ENCODE measurements around the gene AKAP13. TPM values are rescaled to one million over a fixed set of nuclear protein-coding genes. Genes with fewer than 3 reads are reported as not detected.
"Not testable (repeated sequence)": the region's sequence is repeated elsewhere in the genome, so short reads cannot be mapped to it uniquely, and the experiment has no call there.

AKAP13 gene
- total RNA-seq = 284 TPM
- long read RNA-seq, full-length matches to known transcripts = 2 of 141 reads
- long read RNA-seq, partial matches to known transcripts = 55 of 141 reads
- long read RNA-seq, other reads (novel, unspliced or antisense) = 84 of 141 reads

DNA sequence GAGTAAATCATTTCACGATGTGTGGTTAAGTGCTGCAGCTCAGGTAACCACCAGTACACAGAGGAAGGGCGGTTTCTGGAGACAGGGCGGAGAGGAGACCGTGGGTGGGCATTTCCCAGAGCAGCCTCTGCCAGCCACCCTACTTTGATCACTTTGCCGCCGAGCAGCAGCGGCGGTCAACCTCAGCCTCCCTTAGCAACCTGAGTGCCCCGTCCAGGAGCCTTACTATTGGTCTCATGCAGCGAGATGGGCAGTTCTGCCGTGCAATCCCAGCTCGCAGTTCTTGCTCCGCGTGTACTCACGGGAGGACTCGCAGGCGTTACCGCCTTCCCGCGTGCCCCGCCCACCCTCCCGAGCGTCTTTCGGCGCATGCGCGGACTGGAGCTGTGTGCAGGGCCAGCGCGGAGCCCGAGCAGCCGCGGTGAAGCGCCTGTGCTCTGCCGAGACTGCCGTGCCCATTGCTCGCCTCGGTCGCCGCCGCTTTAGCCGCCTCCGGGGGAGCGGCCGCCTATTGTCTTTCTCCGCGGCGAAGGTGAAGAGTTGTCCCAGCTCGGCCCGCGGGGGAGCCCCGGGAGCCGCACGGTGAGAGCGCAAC lies at the start of gene AKAP13:
TSS of gene AKAP13 (plus strand) at position 387 of the 595 bp plus-strand sequence. CDS start 105,118 bp downstream, outside the sequence.
- DNase-seq = peak; percentile 98
- ATAC-seq = peak; percentile 93
- intact Hi-C loops (cut with micrococcal nuclease) = no loop called here

DNA sequence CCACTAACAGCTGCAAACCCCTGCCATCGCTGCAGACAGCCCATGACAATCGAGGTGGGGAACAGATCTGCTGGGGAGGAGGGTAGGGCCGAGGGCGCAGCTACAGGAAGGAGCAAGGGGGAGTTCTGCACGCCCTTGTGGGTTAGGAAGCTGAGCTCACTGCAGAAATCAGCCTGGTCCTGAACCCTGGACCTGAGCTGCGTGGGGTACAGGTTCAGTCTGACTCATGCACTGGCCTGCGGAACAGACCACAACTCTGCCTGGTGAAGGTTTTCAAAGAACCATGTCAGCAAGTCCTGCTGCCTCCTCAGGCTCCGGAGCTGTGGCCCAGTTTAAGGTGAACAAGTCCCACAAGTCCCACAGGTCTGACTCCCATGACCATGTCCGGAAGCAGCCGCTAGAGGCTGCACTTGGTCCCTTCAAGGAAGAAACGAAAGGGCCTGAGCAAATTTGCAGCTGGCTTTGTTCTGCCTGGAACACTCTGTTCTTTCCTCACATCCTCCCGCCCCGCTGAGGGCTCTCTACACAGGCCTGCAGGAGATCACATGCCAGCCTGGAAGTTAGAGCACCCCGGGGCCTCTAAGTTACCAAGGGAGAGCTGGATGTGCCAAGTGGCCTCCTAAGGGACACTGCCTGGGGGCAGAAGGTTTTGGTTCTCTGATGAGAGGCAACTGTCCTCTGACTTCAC lies 49.4 kb upstream of the AKAP13 start:
- intact Hi-C loops (cut with micrococcal nuclease) = no loop called here
- peak; percentile 93 for DNase-seq
- peak; percentile 94 for ATAC-seq

DNA sequence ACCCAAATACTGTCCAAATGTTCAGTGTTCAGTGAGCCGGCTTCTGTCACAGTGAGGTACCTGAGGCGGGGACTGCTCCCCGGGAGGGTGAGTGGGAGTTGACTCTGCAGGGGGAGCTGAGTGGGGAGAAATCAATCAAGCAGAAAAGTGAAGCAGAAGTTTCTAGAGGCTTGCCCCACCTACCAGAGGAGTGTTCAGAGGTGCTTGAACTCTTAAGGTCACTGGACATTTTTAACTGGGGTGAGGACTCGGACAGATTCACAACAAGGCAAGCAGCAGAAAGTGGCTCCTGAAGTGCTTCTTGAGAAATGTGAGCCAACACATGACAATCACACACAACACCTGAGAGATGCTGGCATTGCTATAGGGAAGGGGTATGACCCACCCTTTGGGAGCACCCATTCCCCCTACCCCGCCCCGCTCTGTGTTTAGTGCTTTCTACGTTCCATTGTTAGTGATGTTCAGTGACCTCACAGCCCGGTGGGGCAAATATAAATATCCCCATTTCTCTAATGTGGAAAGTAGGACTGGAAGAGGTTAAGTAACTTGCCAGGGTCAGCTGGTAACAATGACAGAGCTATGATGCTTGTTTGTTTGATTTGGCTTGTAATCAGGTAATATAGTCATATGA lies 48.6 kb upstream of the AKAP13 start:
- DNase-seq (no peak), ATAC-seq (peak; percentile 0)
- intact Hi-C loops (cut with micrococcal nuclease) = no loop called here

DNA sequence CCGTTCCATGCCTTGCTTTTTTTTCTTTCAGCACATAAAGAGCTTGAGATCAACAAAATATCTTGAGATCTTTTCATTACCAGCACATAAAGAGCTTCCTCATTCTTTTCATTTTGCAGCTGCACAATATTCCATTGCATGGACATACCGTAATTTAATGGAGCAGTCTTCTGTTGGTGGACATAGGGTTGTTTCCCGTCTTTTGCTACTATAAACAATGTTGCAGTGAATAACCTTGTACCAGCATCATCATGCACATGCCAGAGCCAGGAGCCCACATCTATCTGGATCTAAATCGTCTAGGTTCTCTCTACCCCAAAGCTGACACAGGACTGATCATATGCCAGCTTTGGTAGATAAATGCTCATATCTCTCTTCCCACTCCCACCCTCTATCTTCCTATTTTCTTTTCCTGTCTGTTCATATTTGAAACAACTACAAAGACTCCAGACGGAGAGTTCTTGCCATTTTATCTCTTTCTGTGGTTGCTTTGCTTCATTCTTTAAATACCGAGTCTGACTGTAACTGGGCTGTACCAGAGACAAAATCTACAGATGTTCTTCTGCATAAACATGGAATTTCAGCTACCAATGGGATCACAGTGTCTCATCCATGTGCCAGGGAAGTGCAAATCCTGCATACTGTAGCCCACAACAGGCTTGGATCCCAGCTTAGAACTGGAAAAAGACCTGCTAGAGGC lies 47.1 kb upstream of the AKAP13 start:
- DNase-seq = no peak
- no peak for ATAC-seq
- intact Hi-C loops (cut with micrococcal nuclease) = no loop called here

- ATAC-seq (no peak), DNase-seq (no peak)
- intact Hi-C loops (cut with micrococcal nuclease) = no loop called here
Measured at GRCh38 chr15:85334241-85334640, 46.2 kb upstream of the AKAP13 start.

- ATAC-seq = no peak
- DNase-seq = no peak
- intact Hi-C loops (cut with micrococcal nuclease) = no loop called here
Measured at GRCh38 chr15:85335193-85335942, 45.0 kb upstream of the AKAP13 start.

- peak; percentile 92 for ATAC-seq
- intact Hi-C loops (cut with micrococcal nuclease) = no loop called here
Measured at GRCh38 chr15:85336880-85337279, 43.5 kb upstream of the AKAP13 start.

GRCh38 chr15:85337425-85338074 lies 42.9 kb upstream of the AKAP13 start:
- peak; percentile 52 for ATAC-seq
- intact Hi-C loops (cut with micrococcal nuclease) = no loop called here
- no peak for DNase-seq

More at GRCh38 chr15:85336880-85337279, 43.5 kb upstream of the AKAP13 start:
- peak; percentile 50 for DNase-seq

GRCh38 chr15:85340321-85340665 lies 40.1 kb upstream of the AKAP13 start:
- ATAC-seq (no peak), DNase-seq (no peak)
- intact Hi-C loops (cut with micrococcal nuclease) = no loop called here

DNA sequence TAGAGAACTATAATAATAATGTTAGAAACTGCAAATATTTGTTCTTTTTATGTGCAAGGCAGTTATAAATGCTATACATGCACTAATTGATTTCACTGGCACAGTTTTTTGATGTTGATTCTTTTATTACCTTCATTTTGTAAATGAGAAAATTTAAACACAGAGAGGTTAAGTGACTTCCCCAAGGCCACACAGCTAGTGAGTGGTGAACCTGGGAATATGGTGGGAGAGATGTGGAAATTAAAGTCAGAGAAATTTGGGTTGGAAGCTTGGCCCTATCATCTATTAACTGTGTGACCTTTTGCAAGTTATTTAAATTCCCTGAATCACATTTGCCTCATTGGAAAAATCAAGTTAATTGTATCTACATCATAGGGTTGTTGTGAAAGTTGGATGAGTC lies 39.6 kb upstream of the AKAP13 start:
- DNase-seq = no peak

DNA sequence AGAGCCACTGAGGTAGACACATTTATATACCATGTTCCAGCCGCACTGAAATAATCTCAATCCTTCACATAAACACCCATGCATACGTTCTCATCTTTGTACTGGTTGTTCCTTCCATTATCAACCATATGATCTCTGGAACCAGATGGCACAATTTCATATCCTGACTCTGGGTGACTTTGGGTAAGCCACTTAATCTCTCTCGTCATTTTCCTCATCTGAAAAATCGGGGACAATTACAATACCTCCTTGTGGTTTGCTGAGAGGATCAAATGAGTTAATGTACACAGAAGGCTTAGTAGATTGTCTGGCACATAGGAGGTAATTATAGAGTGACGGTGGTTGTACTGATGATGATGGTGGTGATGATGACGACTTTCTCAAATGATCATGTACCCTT lies 38.2 kb upstream of the AKAP13 start:
- DNase-seq; intact Hi-C loops (cut with micrococcal nuclease); ATAC-seq: not testable (repeated sequence)

More for the DNA sequence above, 39.6 kb upstream of the AKAP13 start:
- intact Hi-C loops (cut with micrococcal nuclease) = no loop called here
- no peak for ATAC-seq

- DNase-seq; ATAC-seq; intact Hi-C loops (cut with micrococcal nuclease): not testable (repeated sequence)
Measured at GRCh38 chr15:85343443-85343842, 37.0 kb upstream of the AKAP13 start.

DNA sequence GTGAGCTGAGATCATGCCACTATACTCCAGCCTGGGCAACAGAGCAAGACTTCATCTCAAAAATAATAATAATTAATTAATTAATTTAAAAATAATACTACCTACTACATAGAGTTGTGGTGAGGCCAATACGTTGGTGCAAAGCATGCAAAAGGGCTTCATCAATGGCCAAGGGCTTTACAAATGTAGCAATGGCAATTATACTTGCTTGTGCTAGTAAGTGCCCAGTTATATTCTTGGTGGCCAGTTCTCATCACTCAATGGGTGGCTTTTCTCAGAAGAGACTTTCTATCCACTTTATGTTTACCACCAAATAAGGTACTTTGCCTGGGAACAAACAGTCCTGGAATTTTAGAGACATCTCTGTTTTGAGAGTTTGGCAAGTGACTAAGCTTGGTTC lies 36.2 kb upstream of the AKAP13 start:
- intact Hi-C loops (cut with micrococcal nuclease) = not testable (repeated sequence)

DNA sequence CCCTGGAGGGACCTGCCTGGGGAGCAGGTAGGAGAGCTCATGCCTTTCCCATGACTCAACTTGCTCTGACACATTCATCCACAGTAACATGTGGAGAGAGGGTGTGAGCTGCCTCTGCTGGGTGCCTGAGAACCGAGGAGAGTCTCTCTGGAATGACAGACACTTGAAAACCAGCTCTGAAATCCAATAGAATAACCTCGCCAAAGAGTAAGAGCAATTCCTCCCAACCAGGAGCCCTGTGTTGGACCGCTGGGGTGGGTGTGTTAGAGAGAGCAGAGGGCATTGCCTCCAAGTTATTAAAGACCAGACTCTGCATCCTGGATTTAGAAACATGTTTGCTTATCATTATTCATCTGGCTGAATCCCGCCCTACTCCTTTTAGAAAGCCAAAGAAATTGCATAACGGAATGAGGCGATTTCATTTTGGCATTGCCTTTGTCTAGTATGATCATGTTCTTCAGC lies 35.7 kb upstream of the AKAP13 start:
- peak; percentile 47 for DNase-seq
- ATAC-seq = peak; percentile 57
- intact Hi-C loops (cut with micrococcal nuclease) = not testable (repeated sequence)

More for the DNA sequence above, 36.2 kb upstream of the AKAP13 start:
- ATAC-seq, DNase-seq: not testable (repeated sequence)

- DNase-seq; intact Hi-C loops (cut with micrococcal nuclease): not testable (repeated sequence)
- ATAC-seq = peak; percentile 40
Measured at GRCh38 chr15:85345196-85345918, 35.0 kb upstream of the AKAP13 start.

DNA sequence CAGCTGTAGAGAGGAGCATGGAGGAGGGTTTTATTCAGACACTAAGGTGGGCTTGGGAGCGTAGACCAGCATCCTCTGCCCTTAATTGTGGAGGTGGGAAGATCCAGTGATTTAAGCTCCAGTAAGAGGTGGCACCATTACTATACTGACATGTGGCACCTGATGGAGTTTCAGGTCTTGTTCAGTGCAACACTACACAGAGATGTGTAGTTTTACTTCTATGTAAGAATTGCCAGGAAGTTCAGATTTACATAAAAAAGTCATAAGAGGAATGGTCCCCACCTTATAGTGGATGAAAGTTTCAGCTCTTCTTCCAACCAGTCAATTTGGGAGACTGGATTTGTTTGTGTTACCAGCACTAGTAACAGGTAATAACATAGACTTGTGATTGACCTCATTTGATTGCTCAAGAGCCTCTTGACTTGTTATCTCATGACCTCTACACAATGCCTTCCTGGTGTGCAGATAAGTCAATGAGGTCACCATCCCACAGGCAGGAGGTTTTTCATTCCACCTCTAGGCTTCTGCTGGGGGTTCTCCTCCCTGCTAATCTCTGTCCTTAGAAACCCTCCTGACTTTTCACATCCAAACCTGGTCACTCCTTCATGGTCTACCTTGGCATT lies 33.8 kb upstream of the AKAP13 start:
- DNase-seq; intact Hi-C loops (cut with micrococcal nuclease): not testable (repeated sequence)
- ATAC-seq = peak; percentile 74

Data from left ventricle myocardium superior (tissue), 1 donor.